HCT116 (cell line): ENCODE measurements around the gene PIK3CB. TPM values are rescaled to one million over a fixed set of nuclear protein-coding genes. Genes with fewer than 3 reads are reported as not detected.
A peak's percentile ranks its signal among the peaks of the same experiment; 100 is the strongest.

Source experiments
- ATAC-seq: fragments of 200-7000 bp; cut with Tn5 transposase; 2 replicates; pipeline ENCODE4 v1.9.1; 2020; ENCODE audit warnings: mild to moderate bottlenecking, moderate library complexity
- BruUV-seq: library from RNA; stranded (reverse); fragments of 400-500 nt; replicated peaks from 2 replicates; lab custom pipeline; 2021; lab: Mats Ljungman, UMichigan
- CTCF ChIA-PET: fragments of 300-600 bp; sonication (Branson Sonifier 250); formaldehyde crosslinking; loops from one replicate; lab custom pipeline; 2021; ENCODE audit warnings: antibody characterized with exemption; lab: Charles Lee
- POLR2A ChIA-PET: fragments of 300-600, 350-600 bp; sonication (Branson Sonifier 250); formaldehyde crosslinking; loops from one replicate; lab custom pipeline; 2021; ENCODE audit warnings: antibody characterized with exemption; lab: Charles Lee
- RAD21 ChIA-PET, 2 experiments: fragments of 300-600 bp; sonication (Branson Sonifier 250); formaldehyde crosslinking; loops; one replicate each; lab custom pipeline; 2023; ENCODE audit warnings: low total read pairs in 2 of 2; ENCODE audit not compliant: uncharacterized antibody in 2 of 2, unreplicated experiment in 2 of 2, low non-redundant PET in 1 of 2; lab: Charles Lee
- DNase-seq: peaks from one replicate; pipeline ENCODE4 v3.0.0-alpha.2; 2010; ENCODE audit warnings: low read depth, low spot score
- H2AFZ ChIP-seq: fragments of 200-600 bp; shearing (Covaris generic), sonication (generic); 2 replicates; pipeline ENCODE4 v1.6.1; 2017; ENCODE audit warnings: low read depth, mixed run types, mixed read lengths, antibody characterized with exemption, low read length; ENCODE audit not compliant: poor library complexity, severe bottlenecking
- H3K27ac ChIP-seq: 2 replicates; pipeline ENCODE4 v1.5.1; 2012; ENCODE audit warnings: low read depth, low read length
- H3K27me3 ChIP-seq: fragments of 200-600 bp; sonication (generic); 2 replicates; pipeline ENCODE4 v1.6.1; 2016; ENCODE audit warnings: mixed run types, low read length, mixed read lengths; ENCODE audit not compliant: insufficient read depth
- H3K36me3 ChIP-seq, 2 experiments: fragments of 200-500 bp in 1 of 2; fragments of 200-600 bp in 1 of 2; sonication (Bioruptor generic) in 1 of 2; sonication (generic) in 1 of 2; 2 replicates each; pipeline versions ENCODE4 v1.5.1 to v1.6.1; 2014 to 2016; ENCODE audit warnings: low read length in 2 of 2, inconsistent platforms in 1 of 2, mixed read lengths in 1 of 2, mixed run types in 1 of 2; ENCODE audit not compliant: insufficient read depth in 2 of 2, control insufficient read depth in 1 of 2
- H3K4me1 ChIP-seq, 2 experiments: fragments of 200-600 bp in 1 of 2; sonication (generic) in 1 of 2; 2 replicates each; pipeline versions ENCODE4 v1.5.1 to v1.6.1; 2012 to 2017; ENCODE audit warnings: low read length in 2 of 2, inconsistent platforms in 1 of 2, mild to moderate bottlenecking in 1 of 2, mixed read lengths in 1 of 2, mixed run types in 1 of 2, moderate library complexity in 1 of 2; ENCODE audit not compliant: insufficient read depth in 2 of 2, control insufficient read depth in 1 of 2
- H3K4me2 ChIP-seq: fragments of 200-600 bp; sonication (generic); 2 replicates; pipeline ENCODE4 v1.6.1; 2017; ENCODE audit warnings: mixed run types, low read length, mixed read lengths
- H3K4me3 ChIP-seq, 2 experiments: fragments of 200-600 bp in 1 of 2; sonication (generic) in 1 of 2; replicated peaks in 1 of 2; 2 replicates each; pipeline ENCODE4 v1.5.1; 2011 to 2016; ENCODE audit warnings: low read length in 2 of 2, control low read depth in 1 of 2, low read depth in 1 of 2, mild to moderate bottlenecking in 1 of 2, mixed read lengths in 1 of 2, mixed run types in 1 of 2
- H3K79me2 ChIP-seq: fragments of 200-600 bp; sonication (generic); 2 replicates; pipeline ENCODE4 v1.6.1; 2017; ENCODE audit warnings: mild to moderate bottlenecking, mixed run types, low read length, moderate library complexity, mixed read lengths; ENCODE audit not compliant: insufficient read depth
- H3K9ac ChIP-seq: fragments of 200-600 bp; sonication (generic); 2 replicates; pipeline ENCODE4 v1.6.1; 2016; ENCODE audit warnings: low read length, mixed read lengths
- H3K9me2 ChIP-seq: fragments of 200-600 bp; sonication (generic), shearing (Covaris generic); 2 replicates; pipeline ENCODE4 v1.6.1; 2017; ENCODE audit warnings: mixed run types, mild to moderate bottlenecking, moderate library complexity; ENCODE audit not compliant: insufficient read depth
- H3K9me3 ChIP-seq, 2 experiments: fragments of 200-500 bp in 1 of 2; fragments of 200-600 bp in 1 of 2; sonication (Bioruptor generic) in 1 of 2; sonication (generic) in 1 of 2; 2 replicates each; pipeline ENCODE4 v1.6.1; 2014 to 2017; ENCODE audit warnings: low read length in 2 of 2, mixed read lengths in 2 of 2, inconsistent platforms in 1 of 2, low read depth in 1 of 2, mild to moderate bottlenecking in 1 of 2, mixed run types in 1 of 2, moderate library complexity in 1 of 2; ENCODE audit not compliant: control insufficient read depth in 1 of 2, insufficient read depth in 1 of 2
- H4K20me1 ChIP-seq: fragments of 200-600 bp; sonication (generic), shearing (Covaris generic); 2 replicates; pipeline ENCODE4 v1.6.1; 2017; ENCODE audit warnings: mixed run types, mild to moderate bottlenecking, moderate library complexity; ENCODE audit not compliant: insufficient read depth
- CBX3 ChIP-seq: IDR thresholded peaks from 2 replicates; pipeline ENCODE4 v1.6.1; 2012; ENCODE audit warnings: low read depth
- CEBPB ChIP-seq: IDR thresholded peaks from 2 replicates; pipeline ENCODE4 v1.6.1; 2012; ENCODE audit warnings: low read depth
- EGR1 ChIP-seq: IDR thresholded peaks from 2 replicates; pipeline ENCODE4 v1.6.1; 2012; ENCODE audit warnings: low read depth
- POLR2A ChIP-seq: IDR thresholded peaks from 2 replicates; pipeline ENCODE4 v1.7.0; 2011; ENCODE audit warnings: borderline replicate concordance; ENCODE audit not compliant: insufficient read depth, insufficient read length; ENCODE audit errors: extremely low read depth
- POLR2AphosphoS5 ChIP-seq: IDR thresholded peaks from 2 replicates; pipeline ENCODE4 v1.6.1; 2011; ENCODE audit warnings: mild to moderate bottlenecking, low read depth, low read length, moderate library complexity
- RAD21 ChIP-seq: IDR thresholded peaks from 2 replicates; pipeline ENCODE4 v1.6.1; 2012; ENCODE audit warnings: low read depth, mild to moderate bottlenecking
- YY1 ChIP-seq: IDR thresholded peaks from 2 replicates; pipeline ENCODE4 v1.6.1; 2011; ENCODE audit warnings: low read length, low read depth, moderate library complexity, mild to moderate bottlenecking; ENCODE audit not compliant: insufficient replicate concordance; ENCODE audit errors: extremely low read depth
- ZBTB33 ChIP-seq: IDR thresholded peaks from 2 replicates; pipeline ENCODE4 v1.6.1; 2011; ENCODE audit warnings: mild to moderate bottlenecking, low read length, moderate library complexity; ENCODE audit not compliant: insufficient replicate concordance; ENCODE audit errors: extremely low read depth
- intact Hi-C: fragments of 100-400 bp; cut with micrococcal nuclease; formaldehyde crosslinking; loops from 2 replicates; pipeline ENCODE4 v1.10.0; 2022
- total RNA-seq: library from RNA; stranded (reverse); gene quantifications from one replicate; pipeline ENCODE4 v1.2.1, GENCODE V29; 2021; ENCODE audit not compliant: unreplicated experiment
- TF ChIP-seq, protein P1 (sequence below): IDR thresholded peaks from 2 replicates; pipeline ENCODE4 v1.6.1; 2012

PIK3CB gene
- total RNA-seq, 1 experiment from 2014 or later: 44.3 TPM

GRCh38 chr3:138862924-138863775 is 28.4 kb upstream of the PIK3CB start (continued):
- TF ChIP-seq RAD21: peak; percentile 20; the same call in 1 of the 2 replicates
- no peak for TF ChIP-seq YY1
- TF ChIP-seq, protein P1, sequence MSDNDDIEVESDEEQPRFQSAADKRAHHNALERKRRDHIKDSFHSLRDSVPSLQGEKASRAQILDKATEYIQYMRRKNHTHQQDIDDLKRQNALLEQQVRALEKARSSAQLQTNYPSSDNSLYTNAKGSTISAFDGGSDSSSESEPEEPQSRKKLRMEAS: peak; percentile 84
- peak; percentile 42; the same call in 1 of the 2 replicates for TF ChIP-seq EGR1
- TF ChIP-seq POLR2A: peak; percentile 44

- CTCF ChIA-PET: interaction anchor here (1.7 to 2.2 kb wide), 2 partner anchors 53 to 61 kb away, joined by 4 to 15 read pairs; no protein-coding TSS in a partner anchor
- TF ChIP-seq RAD21 (no peak), EGR1 (peak; percentile 52), CBX3 (0 out of 2 replicates have a peak, but pooled peaks have one; percentile 8), CEBPB (no peak), ZBTB33 (no peak), POLR2AphosphoS5 (no peak)
- TF ChIP-seq, protein P1: peak; percentile 38; the same call in 1 of the 2 replicates
- Histone ChIP-seq H3K79me2 (no peaks in the 10 kb centered on the region), H3K9me2 (no peaks in the 10 kb centered on the region), H3K9ac (peak overlapping the region; percentile 71), H3K9me3 (no peaks in the 10 kb centered on the region), H3K27me3 (no peaks in the 10 kb centered on the region), H2AFZ (peak overlapping the region; percentile 82), H3K4me2 (peak overlapping the region; percentile 90), H3K4me1 (peaks cover 28 to 40% of the 10 kb centered on the region in 2 experiments), H3K36me3 (no peaks in the 10 kb centered on the region), H4K20me1 (no peaks in the 10 kb centered on the region), H3K4me3 (peak overlapping the region in 1 of 2 experiments; percentile 53; a peak in 2 of 4 replicates), H3K27ac (peak overlapping the region; percentile 75)
- RAD21 ChIA-PET: interaction anchor here (1.1 to 1.8 kb wide), 2 partner anchors 10 to 53 kb away, joined by 3 to 5 read pairs; no protein-coding TSS in a partner anchor
- intact Hi-C loops: loop anchor here (2.0 kb wide), 1 partner anchor 54 kb away; no protein-coding TSS in a partner anchor
- DNase-seq: peak; percentile 12
- peak; percentile 31 for ATAC-seq
- POLR2A ChIA-PET: interaction anchor here (0.8 to 1.2 kb wide), 3 partner anchors 10 to 49 kb away, joined by 3 to 4 read pairs (median 3); no protein-coding TSS in a partner anchor
- no TSS peak for BruUV-seq
Observed at GRCh38 chr3:138862531-138862923, 27.8 kb upstream of the PIK3CB start.
